BJ (cell line): Measurements from ENCODE around the gene CRIM1. TPM values are rescaled to one million over a fixed set of nuclear protein-coding genes. Genes with fewer than 3 reads are reported as not detected.

Experiments
- CTCF ChIA-PET: fragments of 350-600 bp; formaldehyde crosslinking; extraction: SDS; loops from one replicate; lab custom pipeline; 2021; ENCODE audit warnings: antibody characterized with exemption, inconsistent platforms; lab: Yijun Ruan, JAX
- POLR2A ChIA-PET: fragments of 300-600 bp; sonication (Branson Sonifier 250); formaldehyde crosslinking; extraction: SDS; loops from one replicate; lab custom pipeline; 2021; ENCODE audit warnings: antibody characterized with exemption; lab: Charles Lee
- DNase-seq: peaks from one replicate; pipeline ENCODE4 v3.0.0-alpha.2; 2011; ENCODE audit warnings: low read depth
- H3K27me3 ChIP-seq: 2 replicates; pipeline ENCODE4 v1.6.0; 2011; ENCODE audit warnings: low read length; ENCODE audit not compliant: control insufficient read depth, insufficient read depth
- H3K36me3 ChIP-seq: 2 replicates; pipeline ENCODE4 v1.5.1; 2011; ENCODE audit warnings: low read length; ENCODE audit not compliant: control insufficient read depth, insufficient read depth
- H3K4me3 ChIP-seq: 2 replicates; pipeline ENCODE4 v1.5.1; 2011; ENCODE audit warnings: low read depth, mild to moderate bottlenecking, control low read depth, low read length
- polyA plus RNA-seq: library from polyadenylated mRNA; depleted of rRNA; stranded (reverse); fragments of >200 nt; gene quantifications from 2 replicates; pipeline ENCODE4 v1.2.3, GENCODE V29; 2011
- TF ChIP-seq, protein P1 (sequence below): IDR thresholded peaks from 2 replicates; pipeline ENCODE4 v1.5.1; 2011; ENCODE audit warnings: low read depth, mild to moderate bottlenecking, control low read depth, inconsistent platforms, low read length, moderate library complexity; ENCODE audit not compliant: insufficient read depth

Gene CRIM1
- polyA plus RNA-seq, 1 experiment, result 729 TPM

GRCh38 chr2:36423619-36424120 lies 68.1 kb downstream of the CRIM1 start:
- POLR2A ChIA-PET, result interaction anchor here (0.9 kb wide), 1 partner anchor 144 kb away, joined by 3 read pairs; no protein-coding TSS in a partner anchor
- H3K4me3 ChIP-seq, result no peak overlapping the region
- TF ChIP-seq, protein P1, sequence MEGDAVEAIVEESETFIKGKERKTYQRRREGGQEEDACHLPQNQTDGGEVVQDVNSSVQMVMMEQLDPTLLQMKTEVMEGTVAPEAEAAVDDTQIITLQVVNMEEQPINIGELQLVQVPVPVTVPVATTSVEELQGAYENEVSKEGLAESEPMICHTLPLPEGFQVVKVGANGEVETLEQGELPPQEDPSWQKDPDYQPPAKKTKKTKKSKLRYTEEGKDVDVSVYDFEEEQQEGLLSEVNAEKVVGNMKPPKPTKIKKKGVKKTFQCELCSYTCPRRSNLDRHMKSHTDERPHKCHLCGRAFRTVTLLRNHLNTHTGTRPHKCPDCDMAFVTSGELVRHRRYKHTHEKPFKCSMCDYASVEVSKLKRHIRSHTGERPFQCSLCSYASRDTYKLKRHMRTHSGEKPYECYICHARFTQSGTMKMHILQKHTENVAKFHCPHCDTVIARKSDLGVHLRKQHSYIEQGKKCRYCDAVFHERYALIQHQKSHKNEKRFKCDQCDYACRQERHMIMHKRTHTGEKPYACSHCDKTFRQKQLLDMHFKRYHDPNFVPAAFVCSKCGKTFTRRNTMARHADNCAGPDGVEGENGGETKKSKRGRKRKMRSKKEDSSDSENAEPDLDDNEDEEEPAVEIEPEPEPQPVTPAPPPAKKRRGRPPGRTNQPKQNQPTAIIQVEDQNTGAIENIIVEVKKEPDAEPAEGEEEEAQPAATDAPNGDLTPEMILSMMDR, result no peak
- DNase-seq, result no peak
- H3K27me3 ChIP-seq, result no peaks in the 10 kb centered on the region
- CTCF ChIA-PET, result interaction anchor here (1.0 to 1.5 kb wide), 3 partner anchors 10 to 59 kb away, joined by 3 to 5 read pairs (median 4); no protein-coding TSS in a partner anchor
- H3K36me3 ChIP-seq, result peaks cover 4% of the 10 kb centered on the region

- DNase-seq, result peak; percentile 23
- Histone ChIP-seq H3K4me3 (no peak overlapping the region), H3K36me3 (peaks cover 2% of the 10 kb centered on the region), H3K27me3 (no peaks in the 10 kb centered on the region)
- POLR2A ChIA-PET, result no interaction called here
- CTCF ChIA-PET, result no interaction called here
- TF ChIP-seq, protein P1, result no peak
Observed at GRCh38 chr2:36425608-36426355, 70.2 kb downstream of the CRIM1 start.

DNA sequence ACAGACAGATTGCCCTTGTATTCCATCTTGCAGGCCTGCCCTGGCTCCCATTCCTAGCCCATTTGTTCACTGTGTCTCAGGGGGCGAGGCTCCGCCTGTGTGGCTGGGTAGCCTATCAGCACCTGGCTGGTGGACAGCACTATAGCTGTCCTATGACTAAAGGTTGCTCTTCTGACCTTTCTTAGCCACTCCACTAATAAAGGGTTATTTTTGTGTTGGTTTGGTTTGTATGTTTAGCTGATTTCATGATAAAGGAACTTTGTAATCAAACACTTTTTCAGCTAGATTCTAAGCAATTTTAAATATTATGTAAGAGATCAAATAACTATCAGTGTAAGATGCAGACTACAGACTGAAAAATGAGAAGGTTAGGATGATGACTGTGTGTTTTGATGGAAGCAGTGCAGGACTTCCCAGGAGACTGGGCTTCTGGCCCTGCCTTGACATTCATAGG lies 72.2 kb downstream of the CRIM1 start:
- POLR2A ChIA-PET, result interaction anchor here (0.9 kb wide), 1 partner anchor 11 kb away, joined by 3 read pairs; no protein-coding TSS in a partner anchor
- H3K36me3 ChIP-seq, result peaks cover 2% of the 10 kb centered on the region
- CTCF ChIA-PET, result no interaction called here
- TF ChIP-seq, protein P1, result no peak
- no peak for DNase-seq
- H3K4me3 ChIP-seq, result no peak overlapping the region
- H3K27me3 ChIP-seq, result no peaks in the 10 kb centered on the region

- no peaks in the 10 kb centered on the region; the same call in none of the 2 replicates for H3K36me3 ChIP-seq
- no peaks in the 10 kb centered on the region for H3K27me3 ChIP-seq
- TF ChIP-seq, protein P1, result no peak
- POLR2A ChIA-PET, result no interaction called here
- CTCF ChIA-PET, result no interaction called here
- no peak for DNase-seq
- H3K4me3 ChIP-seq, result no peak overlapping the region
Observed at GRCh38 chr2:36430549-36430948, 75.0 kb downstream of the CRIM1 start.

GRCh38 chr2:36432479-36432878 lies 76.9 kb downstream of the CRIM1 start:
- H3K36me3 ChIP-seq, result no peaks in the 10 kb centered on the region; the same call in 1 of the 2 replicates
- H3K4me3 ChIP-seq, result no peak overlapping the region
- TF ChIP-seq, protein P1, result no peak
- DNase-seq, result no peak
- CTCF ChIA-PET, result interaction anchor here (0.6 to 1.2 kb wide), 3 partner anchors 17 to 215 kb away, joined by 3 read pairs; no protein-coding TSS in a partner anchor
- POLR2A ChIA-PET, result no interaction called here
- no peaks in the 10 kb centered on the region for H3K27me3 ChIP-seq
